H1 (cell line): ENCODE data around the gene HSDL2. TPM values are rescaled to one million over a fixed set of nuclear protein-coding genes. Genes with fewer than 3 reads are reported as not detected.
A peak's percentile ranks its signal among the peaks of the same experiment; 100 is the strongest.

Experiments used
- ASH2L ChIP-seq: fragments of 200-600, 300-600 bp; sonication (generic); IDR thresholded peaks from one replicate; pipeline ENCODE4 v1.7.1; 2017; ENCODE audit warnings: low read length
- CHD2 ChIP-seq: IDR thresholded peaks from 2 replicates; pipeline ENCODE4 v1.6.1; 2012; ENCODE audit warnings: low read length, improper control_type of control experiment
- CREB1 ChIP-seq: IDR thresholded peaks from 2 replicates; pipeline ENCODE4 v1.6.1; 2012; ENCODE audit warnings: inconsistent platforms
- E2F6 ChIP-seq: IDR thresholded peaks from 2 replicates; pipeline ENCODE4 v1.6.1; 2012; ENCODE audit warnings: inconsistent platforms
- GTF2F1 ChIP-seq: IDR thresholded peaks from 2 replicates; pipeline ENCODE4 v1.6.1; 2012; ENCODE audit warnings: low read depth, low read length, improper control_type of control experiment, borderline replicate concordance
- HDAC2 ChIP-seq, 2 experiments: fragments of 300-600 bp in 1 of 2; sonication (generic) in 1 of 2; IDR thresholded peaks; 2 replicates each; pipeline ENCODE4 v1.6.1; 2011 to 2012; ENCODE audit warnings: low read depth in 2 of 2, low read length in 2 of 2, mild to moderate bottlenecking in 2 of 2, moderate library complexity in 2 of 2, borderline replicate concordance in 1 of 2, inconsistent platforms in 1 of 2
- MAX ChIP-seq: IDR thresholded peaks from 2 replicates; pipeline ENCODE4 v1.6.1; 2012; ENCODE audit warnings: inconsistent platforms
- POLR2AphosphoS5 ChIP-seq: IDR thresholded peaks from 2 replicates; pipeline ENCODE4 v1.6.1; 2011; ENCODE audit warnings: low read depth, low read length
- RAD21 ChIP-seq, 2 experiments: IDR thresholded peaks in 1 of 2; conservative IDR thresholded peaks in 1 of 2; 2 replicates each; pipeline ENCODE4 v1.6.1; 2011; ENCODE audit warnings: low read depth in 2 of 2, low read length in 2 of 2, improper control_type of control experiment in 1 of 2, inconsistent platforms in 1 of 2, mild to moderate bottlenecking in 1 of 2, moderate library complexity in 1 of 2
- RNF2 ChIP-seq: fragments of 200-900, 300-1000 bp; sonication (generic); IDR thresholded peaks from 2 replicates; pipeline ENCODE4 v1.7.1; 2016; ENCODE audit warnings: borderline replicate concordance, low read depth, mild to moderate bottlenecking, antibody characterized with exemption, low read length; ENCODE audit not compliant: poor library complexity, severe bottlenecking; ENCODE audit errors: missing control alignments
- SIN3A ChIP-seq, 2 experiments: IDR thresholded peaks in 1 of 2; conservative IDR thresholded peaks in 1 of 2; 2 replicates each; pipeline ENCODE4 v1.6.1; 2011 to 2012; ENCODE audit warnings: low read length in 2 of 2, improper control_type of control experiment in 1 of 2, low read depth in 1 of 2, mild to moderate bottlenecking in 1 of 2
- TAF7 ChIP-seq: optimal IDR thresholded peaks from 2 replicates; pipeline ENCODE3; 2011; ENCODE audit warnings: low read depth, mild to moderate bottlenecking, inconsistent platforms, low read length, moderate library complexity, borderline replicate concordance
- TBP ChIP-seq: IDR thresholded peaks from 2 replicates; pipeline ENCODE4 v1.6.1; 2011; ENCODE audit warnings: low read depth, low read length, improper control_type of control experiment
- TEAD4 ChIP-seq: IDR thresholded peaks from 2 replicates; pipeline ENCODE4 v1.6.1; 2012; ENCODE audit warnings: low read depth, low read length, inconsistent platforms, mixed read lengths
- polyA plus RNA-seq, 7 experiments: library from polyadenylated mRNA; depleted of rRNA in 3 of 7; stranded (reverse) in 5 of 7; unstranded in 2 of 7; fragments of >200 nt in 5 of 7; fragments of 200-250 nt in 2 of 7; gene quantifications; 1 replicate in 5 of 7; 2 replicates in 1 of 7; 4 replicates in 1 of 7; pipeline versions ENCODE4 v1.2.1 to v1.2.3, GENCODE V29; 2011 to 2013; ENCODE audit warnings: missing spikeins in 2 of 7, mixed read lengths in 2 of 7
- total RNA-seq: library from RNA; stranded (reverse); fragmentation: NEBNext Ultra II Directional; extraction: Animal tissue kit (Norgen Biotek cat#: 25700); gene quantifications from 2 replicates; pipeline ENCODE4 v1.2.1, GENCODE V29; 2021

HSDL2 gene
- total and polyA plus RNA-seq, 2 of the 8 experiments (the other 6 are each of a cell fraction or from before 2014, with no cell fraction given): 6.6 to 15.4 TPM

- peak; percentile 59 for TF ChIP-seq TAF7
- 0 out of 4 replicates have a peak, but pooled peaks of 1 of the 2 experiments have one; percentile 8 for TF ChIP-seq HDAC2 (IDR thresholded peaks at IDR 0.05; ENCODE audit: borderline replicate concordance in 1 of 2, low read depth in 2 of 2, low read length in 2 of 2)
- peak; percentile 98 for TF ChIP-seq MAX
- TF ChIP-seq CREB1: peak; percentile 82
- 0 out of 2 replicates have a peak, but pooled peaks have one; percentile 19 for TF ChIP-seq CHD2
- peak; percentile 77 for TF ChIP-seq TBP
- TF ChIP-seq POLR2AphosphoS5: peak; percentile 98
- TF ChIP-seq E2F6: peak; percentile 93
- peak; percentile 53 to 63; a peak in 2 of 4 replicates for TF ChIP-seq SIN3A (conservative IDR thresholded peaks at IDR 0.05 in 1 of 2, IDR thresholded peaks at IDR 0.05 in 1 of 2; ENCODE audit: low read depth in 1 of 2, low read length in 2 of 2)
- peak in 1 of 2 experiments; percentile 16; a peak in 1 of 4 replicates for TF ChIP-seq RAD21 (IDR thresholded peaks at IDR 0.05 in 1 of 2, conservative IDR thresholded peaks at IDR 0.05 in 1 of 2; ENCODE audit: low read depth in 2 of 2, low read length in 2 of 2)
- peak; percentile 33; the same call in 1 of the 2 replicates for TF ChIP-seq GTF2F1
- TF ChIP-seq RNF2: no peak
- no peak for TF ChIP-seq TEAD4
- TF ChIP-seq ASH2L: peak; percentile 86
These were observed 106.5 kb downstream of the HSDL2 start, which contains the start of gene KIAA1958 (continued) for GRCh38 chr9:112486221-112487007.
